GM18498 (cell line): ENCODE data around the gene C13orf46.
"Not testable (repeated sequence)": the region's sequence is repeated elsewhere in the genome, so short reads cannot be mapped to it uniquely, and the experiment has no call there.

ENCODE experiments used
- ATAC-seq: cut with Tn5 transposase; IDR thresholded peaks from one replicate; pipeline ENCODE4 v1.9.1; 2021; ENCODE audit warnings: mild to moderate bottlenecking, moderate library complexity; ENCODE audit not compliant: unreplicated experiment

C13orf46 gene

GRCh38 chr13:113973218-113974164 lies at the start of gene C13orf46:
C13orf46 (minus strand) TSS chr13:113974076; CDS start chr13:113973997, 79 bp downstream.
- no peak for ATAC-seq

- ATAC-seq, result no peak
Measured at GRCh38 chr13:114022876-114023275, 49.0 kb upstream of the C13orf46 start.

- ATAC-seq, result no peak
Measured at GRCh38 chr13:114022309-114022669, 48.4 kb upstream of the C13orf46 start.

- ATAC-seq, result no peak
Measured at GRCh38 chr13:114021464-114022308, 47.8 kb upstream of the C13orf46 start.

- no peak for ATAC-seq
Measured at GRCh38 chr13:114020750-114021463, 47.0 kb upstream of the C13orf46 start.

GRCh38 chr13:114020134-114020533 lies 46.3 kb upstream of the C13orf46 start:
- ATAC-seq, result not testable (repeated sequence)

GRCh38 chr13:114019367-114019766 lies 45.5 kb upstream of the C13orf46 start:
- no peak for ATAC-seq

- ATAC-seq, result no peak
Measured at GRCh38 chr13:114018461-114019055, 44.7 kb upstream of the C13orf46 start.

GRCh38 chr13:114017966-114018365 lies 44.1 kb upstream of the C13orf46 start:
- no peak for ATAC-seq

- ATAC-seq, result no peak
Measured at GRCh38 chr13:114017028-114017630, 43.3 kb upstream of the C13orf46 start.

- no peak for ATAC-seq
Measured at GRCh38 chr13:114016321-114017027, 42.6 kb upstream of the C13orf46 start.

- no peak for ATAC-seq
Measured at GRCh38 chr13:114015969-114016295, 42.1 kb upstream of the C13orf46 start.

GRCh38 chr13:114015111-114015968 lies 41.5 kb upstream of the C13orf46 start:
- ATAC-seq, result no peak

GRCh38 chr13:114013952-114014629 lies 40.2 kb upstream of the C13orf46 start:
- ATAC-seq, result no peak

- no peak for ATAC-seq
Measured at GRCh38 chr13:114013336-114013735, 39.5 kb upstream of the C13orf46 start.

GRCh38 chr13:114012921-114013320 lies 39.0 kb upstream of the C13orf46 start:
- ATAC-seq, result no peak

GRCh38 chr13:114012141-114012540 lies 38.3 kb upstream of the C13orf46 start:
- ATAC-seq, result no peak

GRCh38 chr13:114011226-114011625 lies 37.4 kb upstream of the C13orf46 start:
- ATAC-seq, result no peak
